ENCODE results near the gene HADHB. TPM values are rescaled to one million over a fixed set of nuclear protein-coding genes. Genes with fewer than 3 reads are reported as not detected.
A peak's percentile ranks its signal among the peaks of the same experiment; 100 is the strongest.

HADHB gene
- total and polyA plus RNA-seq, 2 of the 13 experiments (the other 11 are each of a cell fraction or from before 2014, with no cell fraction given) = 112 to 238 TPM

DNA sequence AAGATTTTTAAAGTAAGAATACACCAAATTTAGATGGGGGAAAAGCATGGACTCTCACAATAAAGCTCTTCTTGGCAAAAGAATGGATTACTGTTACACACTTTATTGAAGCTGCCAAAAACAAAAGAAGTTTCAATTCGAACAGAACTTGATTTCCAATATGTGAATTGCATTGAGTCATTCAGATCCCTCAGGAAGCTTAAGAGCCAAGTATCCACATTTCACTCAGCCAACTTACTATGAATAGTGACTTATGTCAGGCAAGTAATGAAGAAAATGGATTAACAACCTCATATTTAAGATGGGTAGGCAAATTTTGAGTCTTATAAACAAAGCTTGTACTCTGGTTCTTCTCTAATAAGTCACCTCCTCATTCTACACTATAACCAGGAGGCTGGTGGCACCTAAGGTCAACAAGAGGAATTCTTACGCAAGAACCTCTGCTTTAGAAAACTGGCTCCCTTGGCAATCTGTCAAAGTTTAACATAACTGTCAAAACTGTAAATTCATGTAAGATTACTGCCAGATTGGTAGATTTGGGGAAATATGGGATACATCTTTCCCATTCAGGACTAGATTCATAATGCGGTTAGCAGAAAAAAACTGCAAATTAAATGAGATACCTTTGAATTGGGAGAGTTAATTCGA is 6.3 kb upstream of the HADHB start:
- Histone ChIP-seq H3K27me3 (ENCODE audit: control insufficient read depth in 1 of 2, insufficient read depth in 2 of 2, low read length in 2 of 2) (no peaks in the 10 kb centered on the region), H3K79me2 (ENCODE audit: insufficient read depth, low read length) (peaks cover 56% of the 10 kb centered on the region), H3K36me3 (replicated peaks in 1 of 2; ENCODE audit: control insufficient read depth in 1 of 2, insufficient read depth in 2 of 2, low read length in 2 of 2) (peaks cover 10 to 40% of the 10 kb centered on the region in 2 experiments), H4K20me1 (ENCODE audit: insufficient read depth, low read length) (peaks cover 28% of the 10 kb centered on the region), H3K4me2 (ENCODE audit: low read depth, low read length) (peak overlapping the region; percentile 37; the same call in 1 of the 2 replicates), H2AFZ (ENCODE audit: low read length) (no peak overlapping the region), H3K9me3 (ENCODE audit: low read length) (no peaks in the 10 kb centered on the region), H3K4me3 (replicated peaks in 1 of 3; ENCODE audit: insufficient read depth in 1 of 3, low read depth in 2 of 3, low read length in 3 of 3) (no peak overlapping the region; a peak in 1 of 6 replicates), H3K27ac (ENCODE audit: extremely low read length, insufficient read depth, low read length) (peak overlapping the region; percentile 23), H3K9ac (ENCODE audit: insufficient read depth, low read depth, low read length) (no peak overlapping the region), H3K4me1 (ENCODE audit: insufficient read depth, low read length) (peaks cover 55% of the 10 kb centered on the region)
- POLR2A ChIA-PET = no interaction called here
- DNase-seq (ENCODE audit: low spot score) = peak; percentile 76
- FAIRE-seq = peak; percentile 53
- in situ Hi-C loops (cut with HindIII; ENCODE audit: extremely low pct_ligation_motif_present, low pct_unique_long_range_greater_than_20kb) = loop anchor here (5.0 to 10.0 kb wide), 2 partner anchors 94 to 226 kb away; no protein-coding TSS in a partner anchor
- intact Hi-C loops (cut with micrococcal nuclease; ENCODE audit: unreplicated experiment) = no loop called here
- ATAC-seq = peak; percentile 70
- CTCF ChIA-PET (ENCODE audit: low intra/inter-chr PET ratio, low total read pairs) = interaction anchor here (0.9 kb wide), 1 partner anchor 76 kb away, joined by 3 read pairs; no protein-coding TSS in a partner anchor
- no TSS peak for BruUV-seq (replicated peaks)
- 69% methylated on average over 4 of the region's 4 CpGs for WGBS (ENCODE audit: low lambda C conversion rate)
- no peak for TF ChIP-seq MXD4 (CRISPR knock-in tag; IDR thresholded peaks at IDR 0.05)
- TF ChIP-seq PPARG (CRISPR knock-in tag; conservative IDR thresholded peaks at IDR 0.05) = peak; percentile 88
- peak; percentile 35 for TF ChIP-seq ASH2L (IDR thresholded peaks at IDR 0.05; ENCODE audit: insufficient read length, low read depth, low read length)
- TF ChIP-seq, protein P1, sequence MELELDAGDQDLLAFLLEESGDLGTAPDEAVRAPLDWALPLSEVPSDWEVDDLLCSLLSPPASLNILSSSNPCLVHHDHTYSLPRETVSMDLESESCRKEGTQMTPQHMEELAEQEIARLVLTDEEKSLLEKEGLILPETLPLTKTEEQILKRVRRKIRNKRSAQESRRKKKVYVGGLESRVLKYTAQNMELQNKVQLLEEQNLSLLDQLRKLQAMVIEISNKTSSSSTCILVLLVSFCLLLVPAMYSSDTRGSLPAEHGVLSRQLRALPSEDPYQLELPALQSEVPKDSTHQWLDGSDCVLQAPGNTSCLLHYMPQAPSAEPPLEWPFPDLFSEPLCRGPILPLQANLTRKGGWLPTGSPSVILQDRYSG (CRISPR knock-in tag; IDR thresholded peaks at IDR 0.05) = no peak
- TF ChIP-seq RXRA (CRISPR knock-in tag; IDR thresholded peaks at IDR 0.05) = peak; percentile 55; the same call in 1 of the 2 replicates
- peak; percentile 92 for TF ChIP-seq FOXA3 (CRISPR knock-in tag; IDR thresholded peaks at IDR 0.05)
- no peak for TF ChIP-seq FOSL2 (CRISPR knock-in tag; IDR thresholded peaks at IDR 0.05)
- no peak for TF ChIP-seq FOSL1 (CRISPR knock-in tag; IDR thresholded peaks at IDR 0.05; ENCODE audit: borderline replicate concordance)
- TF ChIP-seq, protein P2, sequence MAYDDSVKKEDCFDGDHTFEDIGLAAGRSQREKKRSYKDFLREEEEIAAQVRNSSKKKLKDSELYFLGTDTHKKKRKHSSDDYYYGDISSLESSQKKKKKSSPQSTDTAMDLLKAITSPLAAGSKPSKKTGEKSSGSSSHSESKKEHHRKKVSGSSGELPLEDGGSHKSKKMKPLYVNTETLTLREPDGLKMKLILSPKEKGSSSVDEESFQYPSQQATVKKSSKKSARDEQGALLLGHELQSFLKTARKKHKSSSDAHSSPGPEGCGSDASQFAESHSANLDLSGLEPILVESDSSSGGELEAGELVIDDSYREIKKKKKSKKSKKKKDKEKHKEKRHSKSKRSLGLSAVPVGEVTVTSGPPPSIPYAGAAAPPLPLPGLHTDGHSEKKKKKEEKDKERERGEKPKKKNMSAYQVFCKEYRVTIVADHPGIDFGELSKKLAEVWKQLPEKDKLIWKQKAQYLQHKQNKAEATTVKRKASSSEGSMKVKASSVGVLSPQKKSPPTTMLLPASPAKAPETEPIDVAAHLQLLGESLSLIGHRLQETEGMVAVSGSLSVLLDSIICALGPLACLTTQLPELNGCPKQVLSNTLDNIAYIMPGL (CRISPR knock-in tag; IDR thresholded peaks at IDR 0.05; ENCODE audit: borderline replicate concordance in 1 of 2, low read depth in 1 of 2) = peak; percentile 29 to 42; a peak in 1 of 4 replicates
- TF ChIP-seq, protein P3, sequence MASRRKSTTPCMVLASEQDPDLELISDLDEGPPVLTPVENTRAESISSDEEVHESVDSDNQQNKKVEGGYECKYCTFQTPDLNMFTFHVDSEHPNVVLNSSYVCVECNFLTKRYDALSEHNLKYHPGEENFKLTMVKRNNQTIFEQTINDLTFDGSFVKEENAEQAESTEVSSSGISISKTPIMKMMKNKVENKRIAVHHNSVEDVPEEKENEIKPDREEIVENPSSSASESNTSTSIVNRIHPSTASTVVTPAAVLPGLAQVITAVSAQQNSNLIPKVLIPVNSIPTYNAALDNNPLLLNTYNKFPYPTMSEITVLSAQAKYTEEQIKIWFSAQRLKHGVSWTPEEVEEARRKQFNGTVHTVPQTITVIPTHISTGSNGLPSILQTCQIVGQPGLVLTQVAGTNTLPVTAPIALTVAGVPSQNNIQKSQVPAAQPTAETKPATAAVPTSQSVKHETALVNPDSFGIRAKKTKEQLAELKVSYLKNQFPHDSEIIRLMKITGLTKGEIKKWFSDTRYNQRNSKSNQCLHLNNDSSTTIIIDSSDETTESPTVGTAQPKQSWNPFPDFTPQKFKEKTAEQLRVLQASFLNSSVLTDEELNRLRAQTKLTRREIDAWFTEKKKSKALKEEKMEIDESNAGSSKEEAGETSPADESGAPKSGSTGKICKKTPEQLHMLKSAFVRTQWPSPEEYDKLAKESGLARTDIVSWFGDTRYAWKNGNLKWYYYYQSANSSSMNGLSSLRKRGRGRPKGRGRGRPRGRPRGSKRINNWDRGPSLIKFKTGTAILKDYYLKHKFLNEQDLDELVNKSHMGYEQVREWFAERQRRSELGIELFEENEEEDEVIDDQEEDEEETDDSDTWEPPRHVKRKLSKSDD (CRISPR knock-in tag; IDR thresholded peaks at IDR 0.05; ENCODE audit: low read depth) = no peak
- peak; percentile 25; the same call in 1 of the 2 replicates for TF ChIP-seq HOXA5 (CRISPR knock-in tag; IDR thresholded peaks at IDR 0.05)
- peak; percentile 45; the same call in 1 of the 2 replicates for TF ChIP-seq HNF4A (CRISPR knock-in tag; IDR thresholded peaks at IDR 0.05)
- TF ChIP-seq ZKSCAN8 (CRISPR knock-in tag; IDR thresholded peaks at IDR 0.05; ENCODE audit: borderline replicate concordance) = 0 out of 2 replicates have a peak, but pooled peaks have one; percentile 67
- peak; percentile 68; the same call in 1 of the 2 replicates for TF ChIP-seq SIN3A (IDR thresholded peaks at IDR 0.05; ENCODE audit: borderline replicate concordance, low read depth, low read length)
- TF ChIP-seq, protein P4, sequence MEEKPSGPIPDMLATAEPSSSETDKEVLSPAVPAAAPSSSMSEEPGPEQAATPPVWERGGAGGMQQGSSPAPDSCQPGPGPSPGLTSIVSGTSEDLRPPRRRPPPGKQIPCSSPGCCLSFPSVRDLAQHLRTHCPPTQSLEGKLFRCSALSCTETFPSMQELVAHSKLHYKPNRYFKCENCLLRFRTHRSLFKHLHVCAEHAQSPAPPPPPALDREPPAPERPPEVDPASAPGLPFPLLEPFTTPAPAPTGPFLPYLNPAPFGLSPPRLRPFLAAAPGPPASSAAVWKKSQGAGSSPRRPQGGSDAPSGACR (CRISPR knock-in tag; IDR thresholded peaks at IDR 0.05) = peak; percentile 54; the same call in 1 of the 2 replicates
- TF ChIP-seq MED1 (CRISPR knock-in tag; IDR thresholded peaks at IDR 0.05) = 0 out of 2 replicates have a peak, but pooled peaks have one; percentile 33
- no peak for TF ChIP-seq ZNF589 (CRISPR knock-in tag; conservative IDR thresholded peaks at IDR 0.05)
